HG03280 (cell line): Measurements from ENCODE around the gene CCDC170.
"Not testable (repeated sequence)": the region's sequence is repeated elsewhere in the genome, so short reads cannot be mapped to it uniquely, and the experiment has no call there.

Experiments used
- ATAC-seq: cut with Tn5 transposase; IDR thresholded peaks from one replicate; pipeline ENCODE4 v1.9.1; 2021; ENCODE audit warnings: mild to moderate bottlenecking, moderate library complexity; ENCODE audit not compliant: unreplicated experiment

CCDC170 gene

DNA sequence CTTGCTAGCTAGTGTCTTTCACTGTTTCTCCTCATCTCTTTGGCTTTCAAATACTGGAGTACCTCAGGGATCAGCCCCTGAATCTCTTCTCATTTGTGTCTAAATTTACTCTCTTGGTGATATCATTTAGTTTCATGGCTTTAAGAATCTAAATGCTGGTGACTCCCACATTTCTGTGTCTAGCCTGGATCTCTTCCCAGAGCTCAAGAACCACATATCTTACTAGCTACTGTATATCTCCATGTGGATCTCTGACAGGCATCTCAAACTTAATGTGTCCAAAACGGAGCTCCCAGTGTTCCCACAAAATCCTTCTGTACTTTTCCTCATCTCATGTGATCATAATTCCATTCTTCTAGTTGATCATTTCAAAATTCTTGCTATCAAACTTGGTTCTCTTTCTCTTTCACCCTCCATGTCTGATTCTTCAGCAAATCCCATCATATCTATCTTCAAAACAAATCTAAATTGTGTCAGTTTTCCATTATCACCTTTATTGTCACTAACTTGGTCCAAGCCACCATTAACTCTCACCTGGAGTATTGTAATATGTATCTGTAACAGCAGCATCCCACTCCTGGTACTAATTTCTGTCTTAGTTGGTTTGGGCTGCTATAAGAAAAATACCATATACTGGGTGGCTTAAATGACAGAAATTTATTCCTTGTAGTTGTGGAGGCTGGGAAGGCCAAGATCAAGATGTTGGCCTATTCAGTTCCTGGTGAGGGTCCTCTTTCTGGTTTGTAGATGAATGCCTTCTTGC, 45.9 kb downstream of the CCDC170 start:
- no peak for ATAC-seq

DNA sequence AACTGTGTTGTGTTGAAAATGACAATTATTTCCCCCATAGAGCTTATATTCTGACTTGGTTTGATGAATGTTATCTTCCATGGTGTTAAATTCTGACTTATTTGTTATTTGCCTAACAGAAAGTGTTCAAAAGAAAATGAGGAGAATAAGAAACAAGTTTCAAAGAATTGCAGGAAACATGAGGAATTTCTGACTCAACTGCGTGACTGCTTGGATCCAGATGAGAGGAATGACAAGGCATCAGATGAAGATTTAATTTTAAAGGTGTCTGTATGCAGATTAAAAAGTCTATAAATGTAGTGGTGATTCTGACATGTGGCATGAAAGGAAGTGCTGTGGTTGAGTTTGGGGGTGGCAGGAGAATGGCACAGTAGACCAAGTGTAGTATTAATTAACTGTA, 50.6 kb downstream of the CCDC170 start:
- ATAC-seq = no peak

DNA sequence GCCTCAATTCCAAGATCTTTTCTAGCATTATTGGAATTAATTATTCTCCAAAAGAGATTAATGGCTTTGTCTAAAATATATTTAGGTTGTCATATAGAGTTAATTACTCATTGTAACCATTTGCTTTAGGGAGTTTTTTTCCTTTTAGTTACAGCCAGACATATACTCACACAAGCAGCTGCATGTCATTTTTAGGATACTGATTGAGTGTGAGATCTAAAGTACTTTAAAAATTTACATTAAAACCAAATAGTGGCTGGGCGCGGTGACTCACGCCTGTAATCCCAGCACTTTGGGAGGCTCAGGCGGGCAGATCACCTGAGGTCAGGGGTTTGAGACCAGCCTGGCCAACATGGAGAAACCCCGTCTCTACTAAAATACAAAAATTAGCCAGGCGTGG, 51.1 kb downstream of the CCDC170 start:
- ATAC-seq = not testable (repeated sequence)

DNA sequence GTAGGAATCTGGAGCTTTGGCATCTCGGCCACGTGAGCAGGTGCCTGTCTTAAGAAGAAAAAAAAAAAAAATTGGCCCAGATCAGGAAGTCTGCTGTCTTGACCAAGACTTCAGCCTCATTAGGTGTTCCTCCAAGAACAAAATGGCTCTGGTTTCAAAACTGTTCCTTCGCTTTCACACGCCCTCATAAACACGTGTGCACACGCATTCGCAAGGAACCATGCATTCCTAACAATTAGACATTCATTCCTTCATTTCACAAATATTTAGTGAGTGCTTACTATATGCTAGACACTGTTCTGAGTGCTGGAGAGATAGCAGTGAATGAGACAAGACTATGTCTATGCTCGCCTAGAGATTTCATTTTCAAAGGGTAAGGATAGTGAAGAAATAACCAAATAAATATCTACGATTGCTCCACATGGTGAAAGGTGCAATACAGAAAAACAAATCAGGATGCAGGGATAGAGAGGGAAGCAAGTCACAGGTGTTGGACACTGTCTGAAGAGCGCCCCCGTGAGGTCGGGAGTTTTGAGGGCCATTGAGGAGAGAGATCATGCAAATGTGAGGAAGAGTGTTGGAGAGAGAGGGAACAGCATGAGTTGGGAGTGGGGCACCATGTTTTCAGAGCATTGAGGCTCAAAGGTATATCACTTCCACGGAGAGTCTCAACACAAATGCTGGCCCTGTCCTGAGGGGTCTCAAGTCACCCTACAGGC, 53.3 kb downstream of the CCDC170 start:
- ATAC-seq = no peak

DNA sequence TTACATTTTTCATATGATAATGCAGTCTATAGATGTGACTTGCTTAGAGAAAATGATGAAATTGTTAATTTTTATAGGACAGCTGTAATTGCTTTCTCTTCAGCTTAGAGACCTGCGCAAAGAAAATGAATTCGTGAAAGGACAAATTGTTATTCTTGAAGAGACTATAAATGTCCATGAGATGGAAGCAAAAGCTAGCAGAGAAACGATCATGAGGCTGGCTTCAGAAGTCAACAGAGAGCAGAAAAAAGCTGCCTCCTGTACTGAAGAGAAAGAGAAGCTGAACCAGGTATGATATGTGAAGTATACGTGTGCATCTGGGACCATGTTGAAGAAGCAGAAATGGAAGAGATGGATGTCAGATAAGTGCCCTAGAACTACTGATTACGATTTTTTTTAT, 54.4 kb downstream of the CCDC170 start:
- no peak for ATAC-seq

DNA sequence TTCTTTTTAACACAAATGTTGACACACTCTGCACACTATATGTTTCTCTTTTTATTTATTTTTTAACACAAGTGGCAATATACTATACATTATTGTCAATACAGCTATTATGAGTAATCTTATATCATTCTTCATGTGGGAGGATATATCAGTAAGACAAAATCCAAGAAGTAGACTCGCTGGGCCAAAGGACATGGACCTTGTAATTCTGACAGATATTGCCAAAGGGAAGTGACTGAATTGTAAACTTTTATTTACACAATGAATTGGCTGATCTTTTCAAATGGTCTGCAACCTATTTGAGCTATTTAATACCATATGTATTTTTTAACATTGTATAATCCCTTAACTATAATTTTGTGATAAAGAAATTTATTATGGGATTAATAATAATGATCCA, 56.0 kb downstream of the CCDC170 start:
- no peak for ATAC-seq

DNA sequence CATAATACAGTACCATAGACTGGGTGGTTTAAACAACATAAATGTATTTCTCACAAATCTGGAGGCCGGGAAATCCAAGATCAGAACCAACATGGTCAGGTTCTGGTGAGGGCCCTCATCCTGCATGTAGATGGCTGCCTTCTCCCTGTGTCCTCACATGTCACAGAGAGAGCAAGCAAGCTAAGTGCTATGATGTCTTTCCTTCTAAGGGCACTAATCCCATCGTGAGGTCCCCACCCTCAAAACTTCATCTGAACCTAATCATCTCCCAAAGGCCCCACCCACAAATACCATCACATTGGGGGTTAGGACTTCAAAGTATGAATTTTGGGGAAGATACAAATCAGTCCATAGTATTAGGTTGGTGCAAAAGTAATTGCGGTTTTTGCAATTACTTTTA, 56.8 kb downstream of the CCDC170 start:
- ATAC-seq = no peak

DNA sequence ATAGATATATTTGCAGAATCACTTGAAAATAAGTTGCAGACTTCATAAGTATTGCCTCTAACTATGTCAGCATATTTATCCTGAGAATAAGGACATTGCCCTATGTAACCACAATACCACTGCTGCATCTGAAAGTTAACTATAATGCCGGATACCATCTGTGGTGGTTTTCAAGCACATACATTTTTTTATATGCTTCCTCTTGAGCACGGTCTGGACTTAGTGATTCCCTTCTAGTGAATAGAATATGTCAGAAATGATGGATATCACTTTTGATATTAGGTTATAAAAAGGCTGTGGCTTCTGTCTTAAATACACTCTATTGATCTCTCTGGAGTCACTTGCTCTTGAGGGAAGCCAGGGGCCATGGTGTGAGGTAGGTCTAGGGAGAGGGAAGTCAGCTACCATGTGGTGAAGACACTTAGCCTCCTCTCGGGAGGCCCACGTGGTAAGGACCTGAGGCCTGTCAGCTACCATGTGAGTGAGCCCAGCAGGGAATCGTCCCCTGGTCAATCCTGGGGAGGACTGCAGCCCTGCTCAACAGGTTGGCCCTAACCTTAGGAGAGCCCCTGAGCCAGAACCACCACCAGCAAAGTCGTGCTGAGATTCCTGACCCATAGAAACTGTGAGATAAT, 57.5 kb downstream of the CCDC170 start:
- no peak for ATAC-seq

DNA sequence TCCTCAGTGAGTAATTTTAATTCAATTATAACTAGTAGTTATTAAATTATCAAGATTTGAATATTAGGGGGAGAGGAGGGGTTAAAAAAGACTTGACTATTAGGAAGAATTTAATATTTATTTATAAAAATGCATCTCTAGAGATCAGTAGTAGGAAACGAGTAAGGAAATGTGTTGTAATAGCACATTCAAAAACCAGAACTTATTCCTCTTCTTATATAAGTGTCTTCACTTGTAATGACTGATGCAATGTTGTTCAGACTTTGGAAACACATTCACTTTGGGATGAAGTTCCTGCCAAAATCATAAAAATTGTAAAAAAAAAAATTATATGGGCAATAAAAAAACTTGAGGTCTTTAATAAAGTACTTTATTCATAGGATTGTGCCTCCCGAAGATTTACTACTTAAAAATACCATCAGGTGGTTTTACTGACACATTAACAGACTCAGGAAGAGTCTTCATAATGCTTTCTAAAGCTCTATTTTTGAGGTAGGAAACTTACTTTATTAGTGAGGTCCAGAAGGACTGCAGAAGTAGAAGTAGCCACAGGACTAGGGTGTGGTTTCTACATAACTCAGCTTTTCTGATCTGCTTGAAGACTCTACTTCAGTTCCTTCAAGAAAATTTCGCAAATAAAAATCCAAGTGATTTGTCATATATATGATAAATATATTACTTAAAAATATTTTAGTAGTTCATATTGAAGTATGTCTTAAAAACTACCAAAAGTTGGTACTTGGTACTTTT, 59.8 kb downstream of the CCDC170 start:
- no peak for ATAC-seq

DNA sequence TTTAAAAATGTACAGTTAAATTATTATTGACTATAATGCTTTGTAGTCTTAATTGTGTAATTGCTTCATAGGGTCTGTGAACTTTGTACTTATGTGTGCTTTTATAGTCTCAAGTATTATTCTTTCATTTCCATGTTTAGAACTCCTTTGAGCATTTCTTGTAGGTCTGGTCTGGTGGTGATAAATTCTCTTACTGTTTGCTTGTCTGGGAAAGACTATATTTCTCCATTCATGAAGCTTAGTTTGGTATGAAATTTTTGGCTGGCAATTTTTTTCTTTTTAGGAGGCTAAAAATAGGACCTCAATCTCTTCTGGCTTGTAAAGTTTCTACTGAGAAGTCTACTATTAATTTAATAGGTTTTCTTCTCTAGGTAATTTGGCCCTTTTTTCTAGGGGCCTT, 67.4 kb downstream of the CCDC170 start:
- no peak for ATAC-seq

DNA sequence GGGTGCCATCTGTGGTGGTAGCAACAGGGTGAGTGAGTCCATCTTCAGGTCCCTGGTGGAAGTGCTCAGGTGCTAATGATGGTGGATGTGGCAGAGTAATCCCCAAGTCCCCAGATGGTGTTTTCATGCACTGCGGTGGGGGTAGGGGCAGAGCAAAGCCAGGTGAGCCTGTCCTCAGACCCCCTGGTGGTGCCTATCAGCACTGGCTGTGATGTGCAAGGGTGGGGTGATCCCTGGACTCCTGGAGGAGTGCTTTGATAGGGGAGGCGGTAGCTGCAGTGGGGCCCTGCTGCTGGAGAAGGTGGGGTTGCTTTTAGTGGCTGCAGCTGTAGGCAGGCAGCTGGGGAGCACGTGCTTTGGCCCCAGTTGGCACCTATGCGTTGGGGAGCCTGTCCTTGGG, 70.8 kb downstream of the CCDC170 start:
- no peak for ATAC-seq

DNA sequence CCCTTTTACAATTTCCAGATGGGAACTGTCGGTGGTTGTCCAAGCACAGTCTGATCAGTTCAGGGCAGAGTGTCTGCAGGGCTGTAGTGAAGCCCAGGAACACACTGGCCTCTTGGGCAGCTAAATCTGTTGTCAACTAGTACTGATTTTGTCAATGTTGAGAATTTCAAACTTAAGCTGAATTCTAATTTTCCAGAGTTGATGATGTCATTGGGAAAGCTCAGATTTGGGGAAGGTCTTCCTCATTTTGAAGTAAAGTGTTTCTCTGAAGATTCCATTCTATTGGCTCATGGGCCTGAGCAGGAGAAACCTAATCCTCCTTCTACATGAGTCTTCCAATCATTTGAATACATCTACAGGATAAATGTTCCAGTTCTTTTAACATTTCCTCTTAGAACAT, 72.1 kb downstream of the CCDC170 start:
- ATAC-seq = no peak

DNA sequence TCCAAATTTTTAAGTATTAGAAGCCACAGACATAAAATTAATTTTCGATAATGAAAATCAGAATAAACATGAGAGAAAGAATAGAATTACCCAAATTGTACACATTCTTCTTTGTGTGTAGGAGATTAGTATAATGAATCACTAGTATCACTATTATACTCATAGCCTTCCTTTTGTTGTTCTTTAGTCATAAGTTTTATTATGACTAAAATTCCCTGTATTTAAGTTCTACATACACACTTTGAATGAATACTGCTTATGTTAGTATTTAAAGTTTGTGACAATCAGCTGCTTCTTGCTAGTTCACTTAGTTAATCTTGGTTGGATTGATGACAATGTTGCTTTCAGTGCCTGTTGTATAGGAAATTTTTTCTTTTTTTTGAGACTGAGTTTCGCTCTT, 72.7 kb downstream of the CCDC170 start:
- ATAC-seq = no peak

DNA sequence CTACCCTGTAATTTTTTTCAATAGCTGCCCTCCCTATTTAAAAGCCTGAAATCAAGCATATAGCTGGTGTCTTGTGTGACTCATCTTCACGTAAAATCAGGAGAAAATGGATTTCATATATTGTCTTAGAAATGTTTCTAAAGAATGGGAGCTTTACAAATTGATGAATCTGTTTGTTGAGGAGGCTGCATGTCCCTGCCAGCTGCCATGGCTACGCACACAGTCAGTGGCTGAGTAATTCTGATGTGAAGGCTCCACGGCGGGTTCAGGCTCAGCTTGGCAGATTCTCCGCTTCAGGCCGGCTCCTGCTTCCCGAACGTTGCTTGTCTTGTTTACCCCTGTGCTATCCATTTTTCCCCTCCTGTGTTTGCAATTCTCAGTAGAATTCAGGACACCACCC, 82.8 kb downstream of the CCDC170 start:
- ATAC-seq = no peak

DNA sequence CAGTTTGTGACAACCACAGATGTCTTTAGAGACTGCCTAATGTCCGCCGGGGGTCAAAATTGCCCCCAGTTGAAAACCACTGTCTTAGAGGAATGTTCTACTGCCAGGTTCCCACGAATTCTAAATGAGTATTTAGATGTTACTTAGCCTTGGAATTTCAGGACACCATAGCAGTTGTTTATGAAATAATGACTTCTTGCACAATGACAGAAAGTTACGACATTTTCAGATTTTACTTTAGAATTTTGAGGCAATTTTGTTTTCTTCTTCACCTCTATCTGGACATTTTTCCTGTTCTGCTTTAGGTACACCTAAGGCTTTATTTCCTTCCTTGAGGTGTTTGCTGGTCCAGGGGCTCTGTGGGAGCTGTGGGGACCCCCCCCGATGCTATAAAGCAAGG, 83.4 kb downstream of the CCDC170 start:
- no peak for ATAC-seq

DNA sequence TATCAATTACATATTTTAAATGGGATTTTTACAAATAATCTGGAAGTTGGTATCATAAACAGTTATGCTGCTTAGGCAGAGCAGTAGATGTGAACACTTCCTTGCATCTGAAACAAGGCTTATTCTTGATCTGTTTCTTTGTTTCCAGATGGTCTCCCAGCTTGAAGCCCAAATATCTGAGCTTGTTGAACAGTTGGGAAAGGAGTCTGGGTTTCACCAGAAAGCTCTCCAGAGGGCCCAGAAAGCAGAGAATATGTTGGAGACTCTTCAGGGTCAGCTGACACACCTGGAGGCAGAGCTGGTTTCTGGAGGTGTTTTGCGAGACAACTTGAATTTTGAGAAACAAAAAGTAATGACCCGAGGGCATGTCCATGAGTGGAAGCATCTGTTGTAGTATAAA, 91.9 kb downstream of the CCDC170 start:
- no peak for ATAC-seq

DNA sequence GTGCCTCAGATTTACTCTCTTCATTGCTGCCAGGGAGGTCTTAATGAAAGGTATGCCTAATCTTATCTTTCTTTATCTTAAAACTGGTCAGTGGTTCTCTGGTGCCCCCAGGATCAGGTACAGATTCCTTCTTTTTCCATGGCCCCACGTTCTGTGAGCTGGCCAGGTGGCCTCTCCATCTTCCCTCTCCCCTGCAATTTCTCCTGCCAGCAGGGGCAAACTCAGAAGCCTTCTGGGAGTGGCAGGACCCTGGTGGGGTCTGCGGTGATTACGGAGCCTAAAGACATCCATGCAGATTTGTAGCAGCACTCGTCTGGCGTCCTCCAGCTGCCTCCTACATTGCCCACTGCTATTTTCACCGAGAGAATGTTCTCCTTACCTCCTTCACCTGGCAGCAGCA, 95.8 kb downstream of the CCDC170 start:
- no peak for ATAC-seq

DNA sequence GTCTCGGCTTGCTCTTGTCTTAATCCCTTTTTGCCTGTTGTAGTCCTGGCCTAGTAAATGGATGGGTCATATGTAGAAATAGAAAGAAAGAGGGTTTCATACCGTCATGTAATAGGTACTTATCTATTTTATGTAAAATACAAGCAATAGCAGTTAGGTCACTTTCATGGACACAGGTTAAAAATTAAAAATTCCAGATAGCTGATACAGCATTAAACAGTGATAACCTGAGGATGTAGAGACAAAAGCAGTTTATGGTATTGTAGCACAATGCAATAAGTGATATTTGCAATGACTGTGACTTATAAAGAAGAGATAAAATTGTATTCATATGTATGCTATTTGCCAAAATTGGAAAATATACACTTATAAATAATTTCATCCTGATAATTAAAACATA, 96.9 kb downstream of the CCDC170 start:
- ATAC-seq = no peak

DNA sequence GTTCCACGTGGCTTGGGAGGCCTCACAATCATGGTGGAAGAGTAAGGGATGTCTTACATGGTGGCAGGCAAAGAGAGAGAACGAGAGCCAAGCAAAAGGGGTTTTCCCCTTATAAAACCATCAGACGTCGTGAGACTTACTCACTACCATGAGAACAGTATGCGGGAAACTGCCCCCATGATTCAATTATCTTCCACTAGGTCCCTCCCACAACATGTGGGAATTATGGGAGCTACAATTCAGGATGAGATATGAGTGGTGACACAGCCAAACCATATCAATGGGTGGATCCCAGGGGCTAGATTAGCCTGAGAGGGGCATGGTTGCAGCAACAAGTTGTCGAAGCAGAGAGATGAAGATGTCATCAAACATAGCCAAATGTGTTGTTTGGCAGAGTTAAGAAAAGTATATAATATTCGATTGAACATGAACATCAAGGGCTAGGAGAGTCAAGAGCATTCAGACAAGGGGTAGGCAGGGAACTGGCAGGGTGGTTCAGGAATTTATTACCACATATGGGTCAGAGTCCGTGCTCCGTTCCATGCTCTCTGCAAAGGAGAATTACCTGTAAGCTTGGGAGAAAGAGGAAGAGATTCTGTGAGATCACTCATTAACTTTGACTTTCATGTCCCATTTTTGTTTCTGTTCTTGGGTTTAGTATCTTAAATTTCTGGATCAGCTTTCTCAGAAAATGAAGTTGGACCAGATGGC, 98.8 kb downstream of the CCDC170 start:
- no peak for ATAC-seq

DNA sequence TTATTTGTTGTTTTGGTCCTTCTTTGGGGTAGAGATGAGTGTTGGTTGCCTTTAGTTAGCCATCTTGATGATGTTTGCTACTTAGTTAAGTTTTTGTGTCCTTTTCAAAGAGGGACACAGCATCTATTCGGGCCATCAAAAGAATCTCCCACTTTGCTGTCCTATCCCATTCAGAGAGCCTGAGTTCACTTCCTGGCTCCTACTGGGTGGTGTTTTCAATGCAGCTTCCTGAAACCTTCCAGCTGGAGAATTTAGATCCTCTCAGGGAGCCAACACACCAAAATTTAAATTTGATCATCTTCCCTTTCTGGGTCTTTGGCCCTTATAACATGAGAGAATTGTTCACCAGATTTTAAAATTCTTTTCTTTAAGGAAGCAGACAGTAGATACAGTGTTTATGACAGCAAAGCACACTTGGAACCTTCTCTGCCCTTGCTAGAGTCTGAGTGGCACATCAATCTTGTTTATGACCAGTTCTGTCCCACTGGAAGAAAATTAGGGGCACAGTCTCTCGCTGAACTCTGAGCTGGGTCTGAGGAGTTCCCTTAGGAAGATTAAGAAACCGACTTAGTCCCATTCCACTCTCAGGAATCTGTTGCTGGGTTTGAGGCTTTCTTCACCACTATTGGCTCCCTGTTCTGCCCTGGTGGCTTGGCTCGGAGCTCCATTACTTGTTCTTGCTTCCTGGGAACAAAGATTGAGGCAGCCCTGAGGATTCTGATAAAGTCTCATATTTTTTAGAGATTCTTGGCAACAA, 115.5 kb downstream of the CCDC170 start:
- no peak for ATAC-seq
